Neural progenitor cell (in vitro differentiated cells): ENCODE measurements around the gene BCAS4.

Experiments used
- EZH2 ChIP-seq: fragments of 200-600 bp; sonication (generic); IDR thresholded peaks from 2 replicates; pipeline ENCODE4 v1.6.1; 2017; ENCODE audit warnings: antibody characterized with exemption, mild to moderate bottlenecking, moderate library complexity
- TF ChIP-seq, protein P1 (sequence below): fragments of 200-600 bp; sonication (generic); IDR thresholded peaks from 2 replicates; pipeline ENCODE4 v1.5.1; 2017; ENCODE audit warnings: antibody characterized with exemption, mild to moderate bottlenecking

DNA sequence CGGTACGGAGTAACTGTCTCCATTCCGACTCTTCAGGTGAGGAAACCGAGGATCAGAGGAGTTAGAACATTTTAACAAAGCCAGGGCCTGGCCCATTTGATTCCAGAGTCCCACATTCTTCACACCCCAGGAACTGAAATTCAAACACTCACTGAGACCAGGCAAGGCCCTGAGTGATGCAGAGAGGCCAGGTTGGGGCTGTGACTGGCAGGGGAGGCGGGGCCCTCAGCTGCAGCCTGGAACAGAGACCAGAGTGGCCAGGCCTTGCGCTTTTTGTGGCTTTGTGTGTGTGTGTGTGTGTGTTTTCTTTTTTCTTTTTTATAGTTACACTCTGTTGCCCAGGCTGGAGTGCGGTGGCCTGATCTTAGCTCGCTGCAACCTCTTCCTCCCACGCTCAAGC is 57.2 kb downstream of the BCAS4 start:
- TF ChIP-seq, protein P1, sequence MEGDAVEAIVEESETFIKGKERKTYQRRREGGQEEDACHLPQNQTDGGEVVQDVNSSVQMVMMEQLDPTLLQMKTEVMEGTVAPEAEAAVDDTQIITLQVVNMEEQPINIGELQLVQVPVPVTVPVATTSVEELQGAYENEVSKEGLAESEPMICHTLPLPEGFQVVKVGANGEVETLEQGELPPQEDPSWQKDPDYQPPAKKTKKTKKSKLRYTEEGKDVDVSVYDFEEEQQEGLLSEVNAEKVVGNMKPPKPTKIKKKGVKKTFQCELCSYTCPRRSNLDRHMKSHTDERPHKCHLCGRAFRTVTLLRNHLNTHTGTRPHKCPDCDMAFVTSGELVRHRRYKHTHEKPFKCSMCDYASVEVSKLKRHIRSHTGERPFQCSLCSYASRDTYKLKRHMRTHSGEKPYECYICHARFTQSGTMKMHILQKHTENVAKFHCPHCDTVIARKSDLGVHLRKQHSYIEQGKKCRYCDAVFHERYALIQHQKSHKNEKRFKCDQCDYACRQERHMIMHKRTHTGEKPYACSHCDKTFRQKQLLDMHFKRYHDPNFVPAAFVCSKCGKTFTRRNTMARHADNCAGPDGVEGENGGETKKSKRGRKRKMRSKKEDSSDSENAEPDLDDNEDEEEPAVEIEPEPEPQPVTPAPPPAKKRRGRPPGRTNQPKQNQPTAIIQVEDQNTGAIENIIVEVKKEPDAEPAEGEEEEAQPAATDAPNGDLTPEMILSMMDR: no peak
- no peak for TF ChIP-seq EZH2
